Peyer's patch (tissue), 4 donors: ENCODE data around the gene AIPL1. TPM values are rescaled to one million over a fixed set of nuclear protein-coding genes. Genes with fewer than 3 reads are reported as not detected.

Experiments used
- DNase-seq, 3 donors: peaks; one replicate each; pipeline ENCODE4 v3.0.0-alpha.2; 2017 to 2019
- H3K27ac ChIP-seq, 4 donors: fragments of 200-600 bp; sonication (generic); one replicate each; pipeline ENCODE4 v1.5.1; 2016 to 2019
- H3K27me3 ChIP-seq, 2 donors: fragments of 200-600 bp; sonication (generic); one replicate each; pipeline ENCODE4 v1.5.1; 2019
- H3K36me3 ChIP-seq, 3 donors: fragments of 200-600 bp; sonication (generic); one replicate each; pipeline ENCODE4 v1.5.1; 2016 to 2019
- H3K4me1 ChIP-seq, 4 donors: fragments of 200-600 bp; sonication (generic); one replicate each; pipeline ENCODE4 v1.5.1; 2016 to 2019
- H3K4me3 ChIP-seq, 4 donors: fragments of 200-600 bp; sonication (generic); 1 replicate in 3 of 4; 2 replicates in 1 of 4; pipeline ENCODE4 v1.5.1; 2016 to 2019; ENCODE audit warnings: mild to moderate bottlenecking in 1 of 4
- H3K9me3 ChIP-seq, 4 donors: fragments of 200-600 bp; sonication (generic); one replicate each; pipeline ENCODE4 v1.5.1; 2016 to 2019; ENCODE audit warnings: mild to moderate bottlenecking in 1 of 4
- POLR2A ChIP-seq, 2 donors: fragments of 450-650 bp; IDR thresholded peaks; one replicate each; pipeline ENCODE4 v1.5.1; 2017; ENCODE audit warnings: antibody characterized with exemption in 2 of 2, mild to moderate bottlenecking in 2 of 2, moderate library complexity in 2 of 2
- total RNA-seq, 4 donors: library from RNA; depleted of rRNA; stranded (reverse); fragments of >200 nt; gene quantifications; one replicate each; pipeline ENCODE4 v1.1.0, GENCODE V29; 2016
- TF ChIP-seq, protein P1 (sequence below), 6 experiments: fragments of 450-650 bp in 4 of 6; fragments of 200-600 bp in 2 of 6; sonication (generic) in 1 of 6; IDR thresholded peaks; one replicate each; pipeline ENCODE4 v1.5.1; 2017 to 2019; ENCODE audit warnings: antibody characterized with exemption in 6 of 6, mild to moderate bottlenecking in 3 of 6, moderate library complexity in 1 of 6

Gene AIPL1
- total RNA-seq, 4 donors from 2014 or later, result not detected

GRCh38 chr17:6450926-6451832, 16.3 kb upstream of the AIPL1 start:
- Histone ChIP-seq H3K4me3 (no peak overlapping the region), H3K9me3 (no peaks in the 10 kb centered on the region), H3K36me3 (no peaks in the 10 kb centered on the region), H3K4me1 (peaks cover 0 to 7% (median 0%) of the 10 kb centered on the region in 4 donors), H3K27me3 (no peaks in the 10 kb centered on the region), H3K27ac (no peak overlapping the region)
- TF ChIP-seq POLR2A (IDR thresholded peaks at IDR 0.05), result no peak
- TF ChIP-seq, protein P1, sequence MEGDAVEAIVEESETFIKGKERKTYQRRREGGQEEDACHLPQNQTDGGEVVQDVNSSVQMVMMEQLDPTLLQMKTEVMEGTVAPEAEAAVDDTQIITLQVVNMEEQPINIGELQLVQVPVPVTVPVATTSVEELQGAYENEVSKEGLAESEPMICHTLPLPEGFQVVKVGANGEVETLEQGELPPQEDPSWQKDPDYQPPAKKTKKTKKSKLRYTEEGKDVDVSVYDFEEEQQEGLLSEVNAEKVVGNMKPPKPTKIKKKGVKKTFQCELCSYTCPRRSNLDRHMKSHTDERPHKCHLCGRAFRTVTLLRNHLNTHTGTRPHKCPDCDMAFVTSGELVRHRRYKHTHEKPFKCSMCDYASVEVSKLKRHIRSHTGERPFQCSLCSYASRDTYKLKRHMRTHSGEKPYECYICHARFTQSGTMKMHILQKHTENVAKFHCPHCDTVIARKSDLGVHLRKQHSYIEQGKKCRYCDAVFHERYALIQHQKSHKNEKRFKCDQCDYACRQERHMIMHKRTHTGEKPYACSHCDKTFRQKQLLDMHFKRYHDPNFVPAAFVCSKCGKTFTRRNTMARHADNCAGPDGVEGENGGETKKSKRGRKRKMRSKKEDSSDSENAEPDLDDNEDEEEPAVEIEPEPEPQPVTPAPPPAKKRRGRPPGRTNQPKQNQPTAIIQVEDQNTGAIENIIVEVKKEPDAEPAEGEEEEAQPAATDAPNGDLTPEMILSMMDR (IDR thresholded peaks at IDR 0.05), result no peak
- no peak for DNase-seq

DNA sequence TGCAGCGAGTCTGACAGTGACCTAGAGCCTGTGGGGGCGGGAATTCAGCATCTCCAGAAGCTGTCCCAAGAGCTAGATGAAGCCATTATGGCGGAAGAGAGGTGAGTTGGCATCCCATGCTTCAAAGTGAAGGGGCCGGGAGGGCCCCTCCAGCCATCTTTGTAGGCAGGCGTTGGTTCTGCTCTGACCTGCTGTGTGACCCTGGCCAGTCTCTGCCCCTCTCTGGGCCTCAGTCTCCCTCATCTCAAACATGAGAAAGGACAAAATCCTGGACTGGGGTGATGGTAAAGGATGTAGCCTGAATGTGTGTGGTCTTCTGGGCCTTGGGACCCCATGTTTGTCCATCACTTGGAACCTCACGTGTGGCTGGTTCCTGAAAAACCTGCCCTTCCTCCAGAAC, 14.4 kb upstream of the AIPL1 start:
- Histone ChIP-seq H3K27me3 (no peaks in the 10 kb centered on the region), H3K9me3 (no peaks in the 10 kb centered on the region), H3K27ac (no peak overlapping the region), H3K4me3 (no peak overlapping the region), H3K4me1 (peaks cover 0 to 7% (median 0%) of the 10 kb centered on the region in 4 donors), H3K36me3 (no peaks in the 10 kb centered on the region)
- no peak for DNase-seq
- TF ChIP-seq, protein P1 (IDR thresholded peaks at IDR 0.05), result no peak
- no peak for TF ChIP-seq POLR2A (IDR thresholded peaks at IDR 0.05)

DNA sequence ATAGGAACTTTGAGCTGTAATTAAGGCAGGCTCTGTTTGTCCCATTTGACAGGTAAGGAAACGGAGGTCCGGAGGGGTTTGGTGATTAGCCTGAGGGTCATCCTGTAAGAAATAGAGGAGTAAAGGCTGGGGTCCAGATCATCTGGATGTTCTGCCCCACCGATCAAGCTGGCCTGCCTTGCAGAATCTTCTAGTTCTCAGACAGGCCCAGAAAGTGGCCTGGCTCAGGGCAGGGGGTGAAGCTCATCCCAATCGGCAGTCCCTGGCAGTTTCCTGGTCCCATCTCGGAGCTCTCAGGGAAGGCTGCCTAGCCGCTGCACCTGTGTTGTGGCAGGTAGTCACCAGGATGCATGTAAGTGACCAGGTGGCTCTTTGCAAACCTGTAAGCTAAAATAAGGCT, 13.6 kb upstream of the AIPL1 start:
- DNase-seq, result no peak
- Histone ChIP-seq H3K36me3 (no peaks in the 10 kb centered on the region), H3K27ac (no peak overlapping the region), H3K27me3 (no peaks in the 10 kb centered on the region), H3K4me3 (no peak overlapping the region), H3K9me3 (no peaks in the 10 kb centered on the region), H3K4me1 (peaks cover 0 to 12% (median 0%) of the 10 kb centered on the region in 4 donors)
- no peak for TF ChIP-seq POLR2A (IDR thresholded peaks at IDR 0.05)
- TF ChIP-seq, protein P1 (IDR thresholded peaks at IDR 0.05), result no peak

DNA sequence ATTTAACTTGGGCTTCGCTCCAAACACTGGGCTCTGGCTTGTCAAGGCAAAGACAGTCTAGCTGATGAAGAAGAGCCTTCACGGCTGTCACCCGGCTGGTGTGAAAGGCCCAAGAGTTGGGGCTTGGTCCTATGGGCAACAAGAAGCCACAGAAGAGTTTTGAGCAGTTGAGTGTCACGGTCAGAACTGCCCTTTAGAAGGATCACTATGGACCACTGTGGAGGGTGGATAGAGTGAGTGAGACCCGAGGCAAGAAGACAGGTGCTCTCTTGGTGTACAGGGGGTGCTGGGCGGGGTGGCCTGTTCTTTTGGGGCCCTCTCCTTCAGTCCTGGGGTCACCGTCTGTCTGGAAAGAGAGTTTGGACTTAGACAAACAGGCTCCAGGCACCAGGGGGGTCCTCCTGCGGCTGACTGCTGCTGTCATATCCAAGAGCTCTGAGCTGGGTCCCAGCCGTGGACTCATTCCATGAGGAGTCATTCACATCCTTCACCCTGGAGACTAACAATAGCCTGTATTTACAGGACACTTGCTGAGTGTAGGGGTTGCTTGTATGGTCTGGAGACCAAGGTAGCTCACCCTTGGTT, 11.7 kb upstream of the AIPL1 start:
- TF ChIP-seq, protein P1 (IDR thresholded peaks at IDR 0.05), result no peak
- no peak for TF ChIP-seq POLR2A (IDR thresholded peaks at IDR 0.05)
- Histone ChIP-seq H3K27me3 (no peaks in the 10 kb centered on the region), H3K36me3 (no peaks in the 10 kb centered on the region), H3K27ac (no peak overlapping the region), H3K4me1 (peaks cover 0 to 16% (median 0%) of the 10 kb centered on the region in 4 donors), H3K9me3 (no peaks in the 10 kb centered on the region), H3K4me3 (no peak overlapping the region)
- DNase-seq, result no peak

DNA sequence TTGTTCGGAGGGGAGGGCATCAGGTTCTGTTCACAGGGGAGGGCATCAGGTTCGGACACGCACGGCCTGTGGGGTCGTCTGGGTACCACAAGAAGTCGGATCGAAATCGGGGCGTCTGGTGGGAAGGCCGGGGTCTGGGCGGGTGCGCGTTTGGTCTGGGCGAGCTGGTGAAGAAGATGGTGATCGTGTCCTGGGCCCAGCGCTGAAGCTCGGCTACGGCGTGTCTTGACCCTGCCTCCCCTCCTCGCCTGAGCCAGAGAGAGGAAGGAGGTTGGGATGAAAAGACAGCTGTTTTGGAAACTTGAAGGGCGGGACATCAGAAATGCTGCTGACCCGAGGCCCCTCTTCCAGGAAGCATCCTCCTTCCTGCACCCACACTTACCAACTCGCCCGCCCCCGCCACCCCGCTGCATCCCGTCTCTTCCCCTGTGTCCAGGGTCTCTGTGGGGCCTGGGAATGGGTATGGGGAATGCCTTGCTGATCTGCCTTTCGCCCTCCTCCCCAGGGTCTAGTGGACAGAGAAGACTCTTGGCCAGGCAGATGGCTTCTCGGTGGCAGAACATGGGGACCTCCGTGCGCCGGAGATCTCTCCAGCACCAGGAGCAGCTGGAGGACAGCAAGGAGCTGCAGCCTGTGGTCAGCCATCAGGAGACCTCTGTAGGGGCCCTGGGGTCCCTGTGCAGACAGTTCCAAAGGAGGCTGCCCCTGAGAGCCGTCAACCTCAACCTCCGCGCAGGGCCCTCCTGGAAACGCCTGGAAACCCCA, 9.8 kb upstream of the AIPL1 start:
- TF ChIP-seq POLR2A (IDR thresholded peaks at IDR 0.05), result no peak
- TF ChIP-seq, protein P1 (IDR thresholded peaks at IDR 0.05), result no peak
- Histone ChIP-seq H3K4me3 (peak overlapping the region; percentile 40 to 65 (median 59)), H3K36me3 (no peaks in the 10 kb centered on the region), H3K27me3 (no peaks in the 10 kb centered on the region), H3K27ac (peak overlapping the region in 1 of 4 donors; percentile 51), H3K9me3 (no peaks in the 10 kb centered on the region), H3K4me1 (peaks cover 0 to 16% (median 0%) of the 10 kb centered on the region in 4 donors)
- no peak for DNase-seq
